WTC11 (cell line): ENCODE results near the gene RPIA.

Source experiments
- NR2C2 ChIP-seq: sonication (generic); formaldehyde crosslinking; IDR thresholded peaks from 2 replicates; pipeline ENCODE4 v1.8.0; 2022; ENCODE audit warnings: mild to moderate bottlenecking, missing genetic modification reagents
- TF ChIP-seq, protein P1 (sequence below): sonication (generic); formaldehyde crosslinking; IDR thresholded peaks from 2 replicates; pipeline ENCODE4 v1.8.1; 2022; ENCODE audit warnings: low read depth, missing genetic modification reagents, borderline replicate concordance

DNA sequence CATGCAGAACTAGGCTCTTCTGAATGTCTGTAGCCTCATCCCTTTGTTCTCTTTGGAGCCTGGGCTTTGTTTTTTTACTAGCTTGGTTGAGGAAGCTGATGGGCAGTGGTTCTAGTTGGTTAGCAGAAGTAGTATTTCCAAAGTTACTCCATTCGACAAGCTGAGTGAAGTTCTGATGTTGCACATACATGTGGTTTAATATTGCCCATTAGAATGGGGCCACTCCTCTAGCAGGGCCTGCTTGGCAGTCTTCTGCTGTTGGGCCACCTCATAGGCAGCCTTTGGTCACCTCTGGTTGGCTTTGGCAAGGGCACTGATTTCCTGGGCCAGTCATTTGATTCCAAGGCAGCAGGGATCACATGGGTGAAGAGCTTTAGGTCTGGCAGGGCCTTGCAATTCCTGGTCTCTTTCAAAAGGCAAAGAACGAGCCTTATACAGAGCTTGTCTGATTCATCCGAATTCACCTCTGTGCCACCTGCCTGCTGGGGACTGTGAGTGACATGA lies 2.5 kb downstream of the RPIA start:
- TF ChIP-seq, protein P1, sequence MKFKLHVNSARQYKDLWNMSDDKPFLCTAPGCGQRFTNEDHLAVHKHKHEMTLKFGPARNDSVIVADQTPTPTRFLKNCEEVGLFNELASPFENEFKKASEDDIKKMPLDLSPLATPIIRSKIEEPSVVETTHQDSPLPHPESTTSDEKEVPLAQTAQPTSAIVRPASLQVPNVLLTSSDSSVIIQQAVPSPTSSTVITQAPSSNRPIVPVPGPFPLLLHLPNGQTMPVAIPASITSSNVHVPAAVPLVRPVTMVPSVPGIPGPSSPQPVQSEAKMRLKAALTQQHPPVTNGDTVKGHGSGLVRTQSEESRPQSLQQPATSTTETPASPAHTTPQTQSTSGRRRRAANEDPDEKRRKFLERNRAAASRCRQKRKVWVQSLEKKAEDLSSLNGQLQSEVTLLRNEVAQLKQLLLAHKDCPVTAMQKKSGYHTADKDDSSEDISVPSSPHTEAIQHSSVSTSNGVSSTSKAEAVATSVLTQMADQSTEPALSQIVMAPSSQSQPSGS (CRISPR knock-in tag), result no peak
- TF ChIP-seq NR2C2 (CRISPR knock-in tag), result no peak
